HCT116 (cell line): Measurements from ENCODE around the gene MADCAM1.

Source experiments
- EGR1 ChIP-seq: IDR thresholded peaks from 2 replicates; pipeline ENCODE4 v1.6.1; 2012; ENCODE audit warnings: low read depth
- EZH2 ChIP-seq: fragments of 200-600 bp; sonication (generic); IDR thresholded peaks from 2 replicates; pipeline ENCODE4 v1.6.1; 2017; ENCODE audit warnings: antibody characterized with exemption, mixed run types
- EZH2phosphoT487 ChIP-seq: fragments of 200-600 bp; IDR thresholded peaks from 2 replicates; pipeline ENCODE4 v1.6.1; 2018; ENCODE audit warnings: antibody characterized with exemption, borderline replicate concordance
- JUND ChIP-seq: IDR thresholded peaks from 2 replicates; pipeline ENCODE4 v1.6.1; 2012
- POLR2A ChIP-seq: IDR thresholded peaks from 2 replicates; pipeline ENCODE4 v1.7.0; 2011; ENCODE audit warnings: borderline replicate concordance; ENCODE audit not compliant: insufficient read depth, insufficient read length; ENCODE audit errors: extremely low read depth
- RAD21 ChIP-seq: IDR thresholded peaks from 2 replicates; pipeline ENCODE4 v1.6.1; 2012; ENCODE audit warnings: low read depth, mild to moderate bottlenecking
- SIN3A ChIP-seq: IDR thresholded peaks from 2 replicates; pipeline ENCODE4 v1.6.1; 2012; ENCODE audit warnings: low read depth
- SP1 ChIP-seq: IDR thresholded peaks from 2 replicates; pipeline ENCODE4 v1.6.1; 2012; ENCODE audit warnings: low read depth
- YY1 ChIP-seq: IDR thresholded peaks from 2 replicates; pipeline ENCODE4 v1.6.1; 2011; ENCODE audit warnings: low read length, low read depth, moderate library complexity, mild to moderate bottlenecking; ENCODE audit not compliant: insufficient replicate concordance; ENCODE audit errors: extremely low read depth
- TF ChIP-seq, protein P1 (sequence below), 3 experiments: fragments of 200-600 bp in 1 of 3; sonication (generic) in 1 of 3; IDR thresholded peaks in 2 of 3; conservative IDR thresholded peaks in 1 of 3; 2 replicates each; pipeline ENCODE4 v1.5.1; 2012 to 2017; ENCODE audit warnings: low read depth in 2 of 3, low read length in 2 of 3, antibody characterized with exemption in 1 of 3, borderline replicate concordance in 1 of 3, control low read depth in 1 of 3, mild to moderate bottlenecking in 1 of 3, mixed read lengths in 1 of 3, mixed run types in 1 of 3, moderate library complexity in 1 of 3; ENCODE audit not compliant: insufficient read depth in 1 of 3
- TF ChIP-seq, protein P2 (sequence below): IDR thresholded peaks from 2 replicates; pipeline ENCODE4 v1.6.1; 2012

DNA sequence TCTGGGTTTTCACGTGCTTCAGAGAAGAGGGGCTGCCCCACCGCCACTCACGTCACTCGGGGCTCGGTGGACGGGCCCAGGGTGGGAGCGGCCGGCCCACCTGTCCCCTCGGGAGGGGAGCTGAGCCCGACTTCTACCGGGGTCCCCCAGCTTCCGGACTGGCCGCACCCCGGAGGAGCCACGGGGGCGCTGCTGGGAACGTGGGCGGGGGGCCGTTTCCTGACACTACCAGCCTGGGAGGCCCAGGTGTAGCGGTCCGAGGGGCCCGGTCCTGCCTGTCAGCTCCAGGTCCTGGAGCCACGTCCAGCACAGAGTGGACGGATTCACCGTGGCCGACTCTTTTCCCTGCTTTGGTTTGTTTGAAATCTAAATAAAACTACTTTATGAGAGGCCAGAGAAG lies 45.4 kb downstream of the MADCAM1 start:
- TF ChIP-seq, protein P1, sequence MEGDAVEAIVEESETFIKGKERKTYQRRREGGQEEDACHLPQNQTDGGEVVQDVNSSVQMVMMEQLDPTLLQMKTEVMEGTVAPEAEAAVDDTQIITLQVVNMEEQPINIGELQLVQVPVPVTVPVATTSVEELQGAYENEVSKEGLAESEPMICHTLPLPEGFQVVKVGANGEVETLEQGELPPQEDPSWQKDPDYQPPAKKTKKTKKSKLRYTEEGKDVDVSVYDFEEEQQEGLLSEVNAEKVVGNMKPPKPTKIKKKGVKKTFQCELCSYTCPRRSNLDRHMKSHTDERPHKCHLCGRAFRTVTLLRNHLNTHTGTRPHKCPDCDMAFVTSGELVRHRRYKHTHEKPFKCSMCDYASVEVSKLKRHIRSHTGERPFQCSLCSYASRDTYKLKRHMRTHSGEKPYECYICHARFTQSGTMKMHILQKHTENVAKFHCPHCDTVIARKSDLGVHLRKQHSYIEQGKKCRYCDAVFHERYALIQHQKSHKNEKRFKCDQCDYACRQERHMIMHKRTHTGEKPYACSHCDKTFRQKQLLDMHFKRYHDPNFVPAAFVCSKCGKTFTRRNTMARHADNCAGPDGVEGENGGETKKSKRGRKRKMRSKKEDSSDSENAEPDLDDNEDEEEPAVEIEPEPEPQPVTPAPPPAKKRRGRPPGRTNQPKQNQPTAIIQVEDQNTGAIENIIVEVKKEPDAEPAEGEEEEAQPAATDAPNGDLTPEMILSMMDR (IDR thresholded peaks at IDR 0.05 in 2 of 3, conservative IDR thresholded peaks at IDR 0.05 in 1 of 3; ENCODE audit: borderline replicate concordance in 1 of 3, insufficient read depth in 1 of 3, low read depth in 2 of 3, low read length in 2 of 3), result no peak
- TF ChIP-seq SIN3A, result no peak
- no peak for TF ChIP-seq SP1
- no peak for TF ChIP-seq POLR2A
- no peak for TF ChIP-seq EGR1
- no peak for TF ChIP-seq EZH2phosphoT487
- no peak for TF ChIP-seq YY1
- no peak for TF ChIP-seq EZH2
- no peak for TF ChIP-seq RAD21
- TF ChIP-seq, protein P2, sequence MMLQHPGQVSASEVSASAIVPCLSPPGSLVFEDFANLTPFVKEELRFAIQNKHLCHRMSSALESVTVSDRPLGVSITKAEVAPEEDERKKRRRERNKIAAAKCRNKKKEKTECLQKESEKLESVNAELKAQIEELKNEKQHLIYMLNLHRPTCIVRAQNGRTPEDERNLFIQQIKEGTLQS, result no peak
- no peak for TF ChIP-seq JUND
